Testis (tissue), 3 donors: Measurements from ENCODE around the gene CDKN1C. TPM values are rescaled to one million over a fixed set of nuclear protein-coding genes. Genes with fewer than 3 reads are reported as not detected.
A peak's percentile ranks its signal among the peaks of the same experiment; 100 is the strongest.
"Not testable (repeated sequence)": the region's sequence is repeated elsewhere in the genome, so short reads cannot be mapped to it uniquely, and the experiment has no call there.

Experiments
- DNase-seq: peaks from one replicate; pipeline ENCODE4 v3.0.0-alpha.2; 2019
- H3K27ac ChIP-seq, 2 donors: fragments of 200-600 bp; sonication (generic); one replicate each; pipeline ENCODE4 v1.5.1; 2019
- H3K27me3 ChIP-seq: fragments of 200-600 bp; sonication (generic); one replicate; pipeline ENCODE4 v1.5.1; 2019
- H3K36me3 ChIP-seq: fragments of 200-600 bp; sonication (generic); one replicate; pipeline ENCODE4 v1.5.1; 2017; ENCODE audit warnings: low read depth; ENCODE audit errors: missing control alignments
- H3K4me1 ChIP-seq: fragments of 200-600 bp; sonication (generic); one replicate; pipeline ENCODE4 v1.5.1; 2019
- H3K4me3 ChIP-seq, 2 donors: fragments of 200-600 bp; sonication (generic); one replicate each; pipeline ENCODE4 v1.5.1; 2017 to 2019
- H3K9me3 ChIP-seq: fragments of 200-600 bp; sonication (generic); one replicate; pipeline ENCODE4 v1.5.1; 2017
- CTCF ChIP-seq, 3 experiments: fragments of 450-650 bp in 2 of 3; fragments of 200-600 bp in 1 of 3; sonication (generic) in 1 of 3; IDR thresholded peaks; one replicate each; pipeline ENCODE4 v1.5.1; 2016 to 2019; ENCODE audit warnings: antibody characterized with exemption in 3 of 3, mild to moderate bottlenecking in 2 of 3, moderate library complexity in 1 of 3
- POLR2A ChIP-seq: fragments of 450-650 bp; IDR thresholded peaks from one replicate; pipeline ENCODE4 v1.6.1; 2017; ENCODE audit warnings: antibody characterized with exemption, mild to moderate bottlenecking, moderate library complexity
- WGBS, 2 donors: methylation state at CpG; one replicate each; pipeline ENCODE4 v1.1.5; 2018; 5-methylcytosine and 5-hydroxymethylcytosine counted together
- intact Hi-C: fragments of 100-400 bp; cut with DNase I; formaldehyde crosslinking; loops from one replicate; pipeline ENCODE4 v1.15.1; 2023; ENCODE audit warnings: low total_unique reads
- polyA plus RNA-seq: library from polyadenylated mRNA; stranded (reverse); fragments of 350-450 nt; fragmentation: Illumina TruSeq; extraction: RNeasy Lipid Tissue Mini Kit (QIAGEN cat#74804); gene quantifications from one replicate; pipeline ENCODE4 v1.2.3, GENCODE V29; 2014; ENCODE audit warnings: low read depth, low replicate concordance; ENCODE audit not compliant: insufficient read depth
- total RNA-seq, 2 donors: library from RNA; depleted of rRNA; stranded (reverse); fragments of >200 nt; gene quantifications; one replicate each; pipeline ENCODE4 v1.2.3, GENCODE V29; 2016

CDKN1C gene
- total and polyA plus RNA-seq, 3 donors from 2014 or later = 15.2 to 34.9 (median 24.3) TPM

GRCh38 chr11:2911088-2911784 lies 25.7 kb upstream of the CDKN1C start:
- intact Hi-C loops = no loop called here
- Histone ChIP-seq H3K27me3 (no peaks in the 10 kb centered on the region), H3K4me3 (no peak overlapping the region), H3K4me1 (no peaks in the 10 kb centered on the region), H3K36me3 (no peaks in the 10 kb centered on the region), H3K27ac (no peak overlapping the region), H3K9me3 (no peaks in the 10 kb centered on the region)
- 80 to 87% methylated on average over 10 to 17 of the region's 18 CpGs for WGBS, 2 donors
- DNase-seq = no peak
- TF ChIP-seq CTCF (IDR thresholded peaks at IDR 0.05) = no peak
- no peak for TF ChIP-seq POLR2A

GRCh38 chr11:2910401-2910955 lies 24.9 kb upstream of the CDKN1C start:
- Histone ChIP-seq H3K36me3 (no peaks in the 10 kb centered on the region), H3K27me3 (no peaks in the 10 kb centered on the region), H3K27ac (no peak overlapping the region), H3K4me1 (no peaks in the 10 kb centered on the region), H3K9me3 (no peaks in the 10 kb centered on the region), H3K4me3 (no peak overlapping the region)
- 77 to 92% methylated on average over 10 to 13 of the region's 13 CpGs for WGBS, 2 donors
- no peak for TF ChIP-seq CTCF (IDR thresholded peaks at IDR 0.05)
- no peak for TF ChIP-seq POLR2A
- intact Hi-C loops = no loop called here
- no peak for DNase-seq

- no peak overlapping the region for H3K27ac ChIP-seq
- no peaks in the 10 kb centered on the region for H3K27me3 ChIP-seq
- no peaks in the 10 kb centered on the region for H3K36me3 ChIP-seq
- no peak for DNase-seq
- intact Hi-C loops = no loop called here
- no peaks in the 10 kb centered on the region for H3K9me3 ChIP-seq
- no peaks in the 10 kb centered on the region for H3K4me1 ChIP-seq
- peak overlapping the region; percentile 31 to 34 for H3K4me3 ChIP-seq
- TF ChIP-seq CTCF (IDR thresholded peaks at IDR 0.05) = no peak
- TF ChIP-seq POLR2A = no peak
- 23% methylated on average over 67 of the region's 78 CpGs; no CpG with 5 or more reads in 1 of the 2 donors for WGBS, 2 donors
Measured at GRCh38 chr11:2909133-2909902, 23.7 kb upstream of the CDKN1C start.

- H3K4me3 ChIP-seq = no peak overlapping the region
- H3K4me1 ChIP-seq = no peaks in the 10 kb centered on the region
- H3K27ac ChIP-seq = no peak overlapping the region
- no peaks in the 10 kb centered on the region for H3K36me3 ChIP-seq
- intact Hi-C loops = no loop called here
- H3K27me3 ChIP-seq = no peaks in the 10 kb centered on the region
- WGBS, 2 donors = 91 to 96% methylated on average over 10 to 14 of the region's 14 CpGs
- no peaks in the 10 kb centered on the region for H3K9me3 ChIP-seq
- no peak for DNase-seq
- TF ChIP-seq CTCF (IDR thresholded peaks at IDR 0.05) (no peak), POLR2A (no peak)
Measured at GRCh38 chr11:2908130-2908529, 22.6 kb upstream of the CDKN1C start.

- intact Hi-C loops = not testable (repeated sequence)
Measured at GRCh38 chr11:2905299-2905698, 19.7 kb upstream of the CDKN1C start.

More at GRCh38 chr11:2905299-2905698, 19.7 kb upstream of the CDKN1C start:
- H3K27ac ChIP-seq, H3K9me3 ChIP-seq, DNase-seq, H3K4me3 ChIP-seq, H3K27me3 ChIP-seq, H3K36me3 ChIP-seq: not testable (repeated sequence)
- peaks cover 16% of the 10 kb centered on the region for H3K4me1 ChIP-seq
- 89 to 91% methylated on average over 7 of the region's 7 CpGs for WGBS, 2 donors
